GM21825 (cell line): ENCODE measurements around the gene OR56A4.
A peak's percentile ranks its signal among the peaks of the same experiment; 100 is the strongest.

Source experiments
- ATAC-seq: cut with Tn5 transposase; IDR thresholded peaks from one replicate; pipeline ENCODE4 v1.9.1; 2021; ENCODE audit warnings: mild to moderate bottlenecking, moderate library complexity; ENCODE audit not compliant: unreplicated experiment

The OR56A4 gene

GRCh38 chr11:6006846-6007245, at the start of gene OR56A4:
Gene OR56A4 (minus strand): TSS chr11:6006946. CDS start chr11:6002992, 3,954 bp downstream.
- ATAC-seq = no peak

- no peak for ATAC-seq
These were observed 48.8 kb upstream of the OR56A4 start for GRCh38 chr11:6055569-6055968.

- no peak for ATAC-seq
These were observed 45.6 kb upstream of the OR56A4 start for GRCh38 chr11:6052374-6052773.

- no peak for ATAC-seq
These were observed 34.1 kb upstream of the OR56A4 start for GRCh38 chr11:6040874-6041273.

GRCh38 chr11:6030708-6031405, 24.1 kb upstream of the OR56A4 start, which contains the start of gene OR56A1:
Gene OR56A1 (minus strand): TSS chr11:6030758. CDS start chr11:6027692, 3,066 bp downstream.
- no peak for ATAC-seq

GRCh38 chr11:6027501-6027900, 20.8 kb upstream of the OR56A4 start:
- no peak for ATAC-seq

- ATAC-seq = no peak
These were observed 18.3 kb upstream of the OR56A4 start for GRCh38 chr11:6025056-6025455.

- peak; percentile 54 for ATAC-seq
These were observed 16.2 kb upstream of the OR56A4 start for GRCh38 chr11:6022956-6023355.

- no peak for ATAC-seq
These were observed 6.3 kb upstream of the OR56A4 start for GRCh38 chr11:6013042-6013441.

- ATAC-seq = no peak
These were observed 5.4 kb upstream of the OR56A4 start for GRCh38 chr11:6012035-6012668.

GRCh38 chr11:6006395-6006794, 351 bp downstream of the OR56A4 start:
- no peak for ATAC-seq

GRCh38 chr11:6002202-6002699, 4.5 kb downstream of the OR56A4 start:
- ATAC-seq = no peak

GRCh38 chr11:5994791-5995190, 12.0 kb downstream of the OR56A4 start:
- ATAC-seq = no peak

GRCh38 chr11:5992604-5993251, 14.0 kb downstream of the OR56A4 start:
- no peak for ATAC-seq

GRCh38 chr11:5992150-5992549, 14.6 kb downstream of the OR56A4 start:
- ATAC-seq = no peak

- ATAC-seq = no peak
These were observed 17.5 kb downstream of the OR56A4 start for GRCh38 chr11:5989203-5989602.

GRCh38 chr11:5986885-5987284, 19.9 kb downstream of the OR56A4 start, which contains the start of gene OR52L1:
Gene OR52L1 (minus strand): TSS chr11:5986985. CDS start chr11:5986930, 55 bp downstream.
- no peak for ATAC-seq

- ATAC-seq = no peak
These were observed 23.3 kb downstream of the OR56A4 start for GRCh38 chr11:5983443-5983842.

- no peak for ATAC-seq
These were observed 33.2 kb downstream of the OR56A4 start for GRCh38 chr11:5973530-5973929.

- ATAC-seq = no peak
These were observed 38.4 kb downstream of the OR56A4 start, which contains the start of gene OR56A5 for GRCh38 chr11:5968394-5968793. Gene OR56A5 (minus strand): TSS chr11:5968494. CDS start chr11:5968494, 0 bp downstream.

GRCh38 chr11:5967708-5968107, 39.0 kb downstream of the OR56A4 start:
- no peak for ATAC-seq

GRCh38 chr11:5966958-5967357, 39.8 kb downstream of the OR56A4 start:
- ATAC-seq = no peak
